GM19455 (cell line): Measurements from ENCODE around the gene TBC1D5.
"Not testable (repeated sequence)": the region's sequence is repeated elsewhere in the genome, so short reads cannot be mapped to it uniquely, and the experiment has no call there.

Source experiments
- ATAC-seq: cut with Tn5 transposase; IDR thresholded peaks from one replicate; pipeline ENCODE4 v1.9.1; 2021; ENCODE audit not compliant: unreplicated experiment

The TBC1D5 gene

DNA sequence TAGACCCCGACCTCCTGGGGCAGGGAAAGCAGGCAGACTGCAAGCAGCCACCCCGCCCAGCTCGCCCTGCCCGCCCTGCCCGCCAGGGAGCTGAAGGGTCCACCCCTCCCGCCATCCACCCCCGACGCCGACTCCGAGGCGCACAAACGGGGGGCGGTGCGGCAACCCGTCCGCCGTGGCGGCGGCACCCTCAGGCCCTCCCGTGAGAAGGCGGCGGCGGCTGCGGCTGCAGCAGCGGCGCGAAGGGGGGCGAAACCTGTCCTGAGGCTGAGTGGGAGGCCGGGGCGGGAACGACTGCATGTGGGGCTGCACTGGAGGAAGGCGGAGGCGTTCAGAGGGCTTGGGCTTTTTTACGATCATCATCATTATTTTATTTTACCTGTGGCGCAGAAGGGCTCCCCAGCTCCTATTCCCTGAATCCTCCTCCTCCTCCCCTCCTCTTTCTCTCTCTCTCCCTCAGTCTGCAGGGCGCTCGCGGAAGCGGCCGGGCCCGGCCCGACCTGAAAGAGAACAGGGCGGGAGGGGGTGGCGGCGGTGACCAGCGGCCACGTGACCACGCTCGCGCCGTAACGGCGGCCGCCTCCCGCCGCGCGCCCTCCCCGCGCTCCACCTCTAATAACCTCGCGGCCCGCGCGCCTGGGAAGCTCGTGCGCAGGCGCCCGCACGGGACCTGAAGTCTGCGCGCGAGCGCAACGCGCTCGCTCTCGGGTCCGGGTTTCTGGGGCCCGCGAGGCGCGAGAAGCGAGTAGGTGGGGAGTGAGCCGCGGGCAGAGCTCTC lies at the start of gene TBC1D5:
TSS of gene TBC1D5 (minus strand) at position 530 of the 778 bp plus-strand sequence. CDS start 234,061 bp downstream, outside the sequence.
- ATAC-seq: peak; percentile 70

DNA sequence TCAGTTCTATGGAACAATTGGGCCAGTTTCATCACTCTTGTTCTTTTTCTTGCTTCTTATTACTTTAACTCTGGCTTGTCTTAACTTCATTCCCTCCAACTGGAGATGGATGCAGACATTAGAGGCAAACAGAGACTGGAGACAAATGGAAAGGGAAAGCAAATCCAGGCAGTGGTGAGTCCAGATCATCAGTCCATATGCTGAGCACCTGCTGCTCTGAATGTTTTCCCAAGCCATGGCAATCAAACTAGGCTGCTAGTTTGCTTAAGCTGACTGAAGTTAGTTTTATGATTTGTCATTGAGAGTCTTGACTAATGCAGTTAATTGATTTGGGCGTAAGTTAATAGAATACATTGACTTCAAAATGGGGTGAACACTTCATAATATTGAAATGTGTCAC lies 41.0 kb upstream of the TBC1D5 start:
- no peak for ATAC-seq

DNA sequence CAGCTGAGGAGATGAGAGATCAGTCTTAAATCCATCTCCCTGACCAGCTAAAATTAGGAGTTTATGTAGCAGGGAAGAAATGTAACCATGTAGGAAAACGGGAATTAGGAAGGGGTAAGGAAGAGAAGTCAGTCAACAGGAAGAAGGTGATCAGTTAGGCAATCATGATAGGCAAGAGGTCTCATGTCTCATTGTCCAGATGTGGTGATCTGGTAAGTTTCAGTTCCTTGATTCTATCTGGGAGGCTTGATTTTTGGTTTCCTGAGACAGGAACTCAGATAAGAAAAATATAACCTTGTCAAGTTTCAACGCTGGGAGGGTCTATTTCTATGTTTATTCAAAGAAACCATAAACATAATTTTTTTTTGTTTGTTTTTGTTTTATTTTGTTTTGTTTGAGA lies 40.3 kb upstream of the TBC1D5 start:
- no peak for ATAC-seq

- ATAC-seq: not testable (repeated sequence)
These were observed 37.9 kb upstream of the TBC1D5 start for GRCh38 chr3:17780369-17780768.

GRCh38 chr3:17779304-17780250 lies 37.1 kb upstream of the TBC1D5 start:
- not testable (repeated sequence) for ATAC-seq

- ATAC-seq: not testable (repeated sequence)
These were observed 34.9 kb upstream of the TBC1D5 start for GRCh38 chr3:17777326-17777725.

DNA sequence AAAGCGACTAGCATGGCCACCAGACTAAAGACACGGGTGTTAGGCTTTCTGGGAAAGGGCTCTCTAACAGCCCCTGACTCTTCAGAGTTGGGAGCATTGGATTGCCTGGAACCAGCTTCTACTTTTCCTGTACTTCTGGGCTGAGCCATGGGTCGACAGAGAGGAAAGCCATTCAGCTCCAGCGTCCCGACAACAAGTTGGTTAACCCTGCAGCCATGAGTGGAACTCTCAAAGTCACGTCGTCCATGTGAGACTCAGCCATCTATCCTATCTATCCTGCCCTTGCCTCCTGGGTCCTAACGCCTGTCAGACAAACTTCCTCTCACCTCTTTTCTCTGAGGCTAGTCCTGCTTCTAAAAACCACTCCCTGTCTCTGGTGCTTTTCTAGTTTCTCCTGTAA lies 32.6 kb upstream of the TBC1D5 start:
- ATAC-seq: no peak

GRCh38 chr3:17774180-17774910 lies 31.9 kb upstream of the TBC1D5 start:
- ATAC-seq: not testable (repeated sequence)

DNA sequence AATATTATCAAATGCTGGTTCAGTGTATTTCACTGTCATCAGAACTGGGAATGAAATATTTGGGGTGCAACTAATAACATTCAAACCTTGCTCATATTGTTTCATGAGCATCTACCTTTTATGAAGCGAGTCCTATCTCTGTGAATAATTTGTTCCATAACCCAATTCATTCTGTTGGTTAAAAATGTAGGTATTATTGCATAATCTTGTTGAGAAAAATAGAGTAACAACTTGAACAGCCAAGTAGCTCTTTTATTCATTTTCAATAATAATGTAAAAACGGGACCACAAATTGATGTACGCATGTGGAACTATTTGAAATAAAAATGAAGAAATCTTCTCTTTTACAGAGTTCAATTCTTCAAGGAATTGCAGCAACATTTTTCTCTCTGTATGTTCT lies 30.1 kb upstream of the TBC1D5 start:
- ATAC-seq: no peak

GRCh38 chr3:17771177-17772017 lies 29.0 kb upstream of the TBC1D5 start:
- ATAC-seq: no peak

GRCh38 chr3:17770682-17771081 lies 28.3 kb upstream of the TBC1D5 start:
- no peak for ATAC-seq

DNA sequence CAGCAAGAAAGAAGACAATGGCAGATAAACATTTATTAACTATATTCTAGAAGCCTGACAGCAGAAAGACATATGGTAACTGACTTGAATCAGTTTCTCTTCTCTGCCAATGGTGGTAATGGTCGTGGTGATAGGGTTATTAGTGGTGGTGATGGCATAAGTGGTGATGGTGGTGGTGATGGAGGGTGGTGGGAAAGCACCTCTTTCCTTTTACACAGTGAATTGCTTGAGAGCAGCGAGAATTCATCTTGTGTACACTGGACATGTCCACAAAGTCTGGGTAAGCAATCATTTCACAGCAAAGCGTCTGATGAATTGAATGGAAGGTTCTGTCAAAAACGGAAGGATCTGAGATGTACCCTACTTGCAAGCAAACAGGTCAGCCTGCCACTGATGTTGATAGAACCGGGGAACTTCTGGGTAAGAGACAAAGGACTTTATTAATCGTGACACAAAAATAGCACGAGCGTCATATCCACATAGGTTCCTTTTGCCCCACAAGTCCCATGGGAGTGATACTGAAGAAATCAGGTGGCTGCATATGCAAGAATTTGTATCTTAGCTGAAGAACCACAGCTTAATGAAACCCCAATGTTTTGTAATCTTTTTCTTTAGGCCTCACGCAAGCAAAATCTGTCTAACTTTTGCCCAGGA lies 23.5 kb upstream of the TBC1D5 start:
- ATAC-seq: peak; percentile 59

- no peak for ATAC-seq
These were observed 19.1 kb upstream of the TBC1D5 start for GRCh38 chr3:17761563-17761962.

DNA sequence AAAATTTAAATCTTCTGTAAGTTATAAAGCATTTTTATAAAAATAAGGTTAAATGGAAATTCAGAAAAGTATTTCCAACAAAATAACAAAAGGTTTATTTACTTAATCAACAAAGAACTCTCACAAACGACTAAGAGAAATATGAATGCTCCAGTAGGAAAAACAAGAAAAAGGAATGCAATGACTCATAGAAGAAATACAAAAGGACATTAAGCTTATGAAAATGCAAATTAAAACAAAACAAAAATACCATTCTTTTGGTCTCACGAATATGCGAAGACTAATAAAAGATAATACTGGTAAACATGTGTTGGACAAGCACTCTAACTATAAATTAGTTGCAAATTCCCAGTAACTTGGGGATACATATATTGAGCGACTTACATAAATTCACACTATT lies 17.5 kb upstream of the TBC1D5 start:
- no peak for ATAC-seq

DNA sequence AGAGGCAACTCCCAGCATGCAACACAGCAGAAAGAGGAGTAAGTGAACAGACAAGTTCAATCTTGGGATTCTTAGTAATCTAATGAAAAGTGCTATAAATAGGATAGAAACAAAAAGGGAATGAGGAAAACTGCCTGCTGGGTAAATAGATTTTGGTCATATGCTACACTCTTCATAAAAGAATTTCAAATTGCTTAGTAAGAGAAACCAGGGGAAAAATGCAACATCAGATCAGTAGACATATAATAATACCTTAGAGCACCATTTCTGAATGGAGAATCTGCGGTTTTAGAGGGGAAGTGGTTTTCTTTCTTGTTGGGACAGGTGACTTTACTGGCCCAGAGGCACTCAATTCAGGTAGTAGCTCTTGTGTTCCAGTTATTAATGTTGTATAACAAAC lies 13.4 kb upstream of the TBC1D5 start:
- no peak for ATAC-seq

DNA sequence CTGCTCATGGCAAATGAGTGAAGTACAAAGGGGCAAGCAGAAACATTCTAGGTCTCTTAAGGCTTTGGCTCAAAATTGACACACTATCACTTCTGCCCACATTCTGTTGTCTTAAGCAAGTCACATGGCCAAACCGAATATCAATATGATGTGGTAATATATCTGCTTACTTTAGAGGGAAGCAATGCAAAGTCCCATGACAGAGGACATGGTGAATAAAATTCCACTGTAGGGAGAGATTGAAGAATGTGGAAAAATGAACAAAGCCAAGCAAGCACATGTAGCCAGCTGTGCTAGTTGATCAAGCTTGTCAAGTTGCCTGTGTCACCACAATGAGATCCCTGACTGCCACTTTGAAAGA lies 11.2 kb upstream of the TBC1D5 start:
- ATAC-seq: no peak

DNA sequence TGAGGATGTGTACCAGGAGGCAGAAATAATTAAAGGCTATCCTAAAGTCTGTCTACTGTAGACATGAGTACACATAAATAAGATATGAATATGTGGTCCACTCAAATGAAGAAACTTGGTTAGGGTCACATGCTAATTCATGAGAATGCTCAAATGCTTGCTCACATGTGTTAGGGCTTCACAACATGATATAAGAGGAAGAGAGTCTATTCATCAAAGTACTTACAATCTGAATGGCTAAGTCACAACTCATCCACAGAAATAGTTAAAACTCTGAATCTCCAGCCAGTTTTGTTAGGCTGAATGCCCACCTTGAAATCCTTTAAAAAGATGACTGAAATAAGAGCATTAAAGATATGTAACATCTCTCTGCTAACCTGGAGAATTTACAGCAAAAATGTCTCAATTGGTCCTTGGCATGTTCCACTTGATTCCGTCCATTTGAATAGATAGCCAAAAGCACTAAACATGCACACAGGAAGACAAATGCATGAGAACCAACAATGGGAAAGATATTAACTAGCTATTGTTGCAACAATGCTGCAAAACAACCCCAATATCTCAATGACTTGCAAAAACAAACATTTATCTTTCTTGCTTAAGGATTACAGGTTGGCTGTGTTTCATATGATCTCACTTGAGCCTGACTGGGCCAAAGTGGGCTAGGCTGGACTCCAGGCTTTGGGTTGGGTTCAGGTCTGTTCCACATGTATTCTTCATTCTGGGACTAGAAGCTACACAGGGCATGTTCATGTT lies 10.6 kb upstream of the TBC1D5 start:
- no peak for ATAC-seq

- no peak for ATAC-seq
These were observed 10.0 kb upstream of the TBC1D5 start for GRCh38 chr3:17752436-17752835.

DNA sequence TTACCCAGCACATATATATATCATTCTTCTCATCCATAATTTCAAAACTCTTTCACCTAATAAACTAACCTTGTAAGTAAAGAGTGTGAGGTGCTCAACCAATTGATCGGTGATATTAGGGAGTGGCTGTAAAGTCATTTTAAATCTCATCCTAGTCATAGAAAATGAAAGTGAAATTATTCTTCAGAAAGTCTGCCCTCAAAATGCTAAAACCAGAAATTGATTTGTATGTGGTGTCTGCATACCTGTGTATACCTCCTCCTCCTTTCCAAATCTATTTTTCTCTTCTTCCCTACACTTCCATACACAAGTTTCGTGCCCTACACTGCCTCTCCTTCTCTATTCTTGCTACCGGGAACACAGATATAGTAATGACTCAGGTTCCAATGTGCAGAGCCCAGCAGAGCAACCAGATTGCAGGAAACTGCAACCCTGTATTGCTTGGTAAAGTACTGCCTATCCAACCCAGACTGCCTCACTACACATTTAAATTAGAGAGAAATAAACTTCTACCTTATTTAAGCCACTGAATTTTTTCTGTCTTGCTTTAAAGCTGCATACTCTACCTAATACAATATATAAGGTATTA lies 7.4 kb upstream of the TBC1D5 start:
- peak; percentile 35 for ATAC-seq
